ENCODE measurements around the gene THRA. TPM values are rescaled to one million over a fixed set of nuclear protein-coding genes. Genes with fewer than 3 reads are reported as not detected.

THRA gene
- total RNA-seq, 2 experiments from 2014 or later, result 12.9 to 13.1 TPM

DNA sequence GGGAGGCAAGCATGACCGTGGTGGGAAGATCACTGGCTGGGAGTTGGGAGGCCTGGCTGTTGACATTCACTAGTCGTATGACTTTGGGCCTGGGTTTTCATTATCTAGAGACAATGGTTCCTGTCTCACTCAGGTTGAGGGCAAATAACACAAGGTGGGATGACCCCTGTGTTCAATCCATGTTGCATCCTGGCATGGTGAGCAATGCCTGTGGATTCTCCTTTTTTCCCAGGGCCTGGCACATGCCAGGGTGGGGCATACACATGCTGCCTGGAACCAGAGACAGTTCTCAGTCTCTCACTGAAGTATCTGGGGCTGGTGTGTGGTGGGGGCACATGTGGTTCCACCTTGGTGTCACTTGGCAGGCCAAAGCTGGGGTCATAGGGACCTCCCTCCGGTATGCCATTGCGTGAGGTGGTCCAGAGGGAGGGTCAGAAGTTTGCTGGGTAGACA is 5.4 kb downstream of the THRA start:
- Mint-ChIP-seq H3K4me3 (peak overlapping the region; percentile 73), H3K27ac (peak overlapping the region; percentile 96), H3K36me3 (ENCODE audit: low read depth) (no peaks in the 10 kb centered on the region), H3K27me3 (no peaks in the 10 kb centered on the region), H3K9me3 (ENCODE audit: low read depth) (no peaks in the 10 kb centered on the region), H3K4me1 (peaks cover 77% of the 10 kb centered on the region)
- intact Hi-C loops (cut with DNase I, micrococcal nuclease), result no loop called here
- ChIA-PET POLR2A (no interaction called here), CTCF (interaction anchor here (0.9 to 1.3 kb wide), 2 partner anchors 42 to 101 kb away, joined by 3 read pairs; no protein-coding TSS in a partner anchor)
- no peak for ATAC-seq
- DNase-seq, result no peak

GRCh38 chr17:40068584-40068916 is 5.8 kb downstream of the THRA start:
- no peak for ATAC-seq
- Mint-ChIP-seq H3K27ac (peak overlapping the region; percentile 96), H3K27me3 (no peaks in the 10 kb centered on the region), H3K4me3 (peak overlapping the region; percentile 73), H3K9me3 (ENCODE audit: low read depth) (no peaks in the 10 kb centered on the region), H3K36me3 (ENCODE audit: low read depth) (no peaks in the 10 kb centered on the region), H3K4me1 (peaks cover 75% of the 10 kb centered on the region)
- CTCF ChIA-PET, result interaction anchor here (1.1 to 1.3 kb wide), 2 partner anchors 8 to 100 kb away, joined by 3 to 4 read pairs; no protein-coding TSS in a partner anchor
- intact Hi-C loops (cut with DNase I, micrococcal nuclease), result no loop called here
- no peak for DNase-seq
- POLR2A ChIA-PET, result no interaction called here

- DNase-seq (peak; percentile 92), ATAC-seq (peak; percentile 76)
- Mint-ChIP-seq H3K36me3 (ENCODE audit: low read depth) (no peaks in the 10 kb centered on the region), H3K27ac (peak overlapping the region; percentile 96), H3K27me3 (no peaks in the 10 kb centered on the region), H3K4me3 (peak overlapping the region; percentile 73), H3K4me1 (peaks cover 69% of the 10 kb centered on the region), H3K9me3 (ENCODE audit: low read depth) (no peaks in the 10 kb centered on the region)
- intact Hi-C loops (cut with DNase I, micrococcal nuclease), result loop anchor here in 1 of 2 experiments (1.0 kb wide), 1 partner anchor 108 kb away; the partner anchor contains the start of gene RAPGEFL1
- ChIA-PET POLR2A (interaction anchor here (0.6 to 1.0 kb wide), 3 partner anchors 17 to 38 kb away, joined by 3 to 5 read pairs (median 3); no protein-coding TSS in a partner anchor), CTCF (interaction anchor here (0.6 to 1.3 kb wide), 7 partner anchors 9 to 1175 kb away, joined by 3 to 8 read pairs (median 3); no protein-coding TSS in a partner anchor)
Observed at GRCh38 chr17:40068917-40069750, 6.4 kb downstream of the THRA start.

DNA sequence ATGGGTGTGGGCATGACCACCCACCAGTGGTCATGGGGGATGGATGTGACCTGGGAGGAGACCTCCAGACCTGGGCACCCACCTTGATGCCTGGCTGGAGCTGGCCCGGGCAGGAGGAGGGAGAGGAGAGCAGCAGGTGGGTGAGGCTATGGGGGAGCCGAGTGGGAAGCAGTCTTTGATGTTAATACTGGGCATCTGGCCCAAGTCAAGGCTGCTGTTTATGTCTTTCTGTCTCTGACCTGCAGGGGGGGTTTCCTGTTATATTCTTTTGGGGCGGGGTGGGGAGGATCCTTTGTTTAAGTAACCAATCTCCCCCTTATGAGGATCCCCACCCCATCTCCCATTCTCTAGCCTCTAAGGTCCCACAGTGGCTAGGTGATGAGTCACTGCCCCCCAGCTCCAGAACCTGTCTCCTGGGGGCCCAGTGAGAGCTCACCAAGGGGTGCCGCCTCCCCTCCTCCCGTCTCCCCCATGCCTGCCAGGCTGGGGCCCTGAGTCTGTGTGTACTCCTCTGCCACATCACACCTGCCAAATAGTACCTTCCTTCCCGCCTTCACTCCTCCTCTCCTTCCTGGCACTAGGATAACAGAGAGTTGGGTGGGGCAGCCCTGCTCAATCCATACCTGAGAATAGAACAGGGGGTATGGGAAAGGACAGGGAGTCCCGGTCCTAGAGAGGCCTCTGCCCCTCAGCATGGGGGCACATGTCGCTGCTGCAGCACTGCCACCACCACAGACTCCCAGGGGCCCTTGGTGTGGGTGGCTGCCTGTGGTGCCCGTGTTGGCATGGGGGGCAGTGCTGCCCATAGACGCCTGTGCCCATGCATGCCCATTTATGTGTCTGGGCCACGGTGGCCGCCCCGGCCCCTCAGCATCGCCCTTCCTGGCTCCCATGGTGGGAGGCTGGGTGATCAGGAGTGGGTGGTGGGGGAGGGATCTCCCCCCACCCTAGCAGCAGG is 7.3 kb downstream of the THRA start:
- H3K9me3 Mint-ChIP-seq (ENCODE audit: low read depth), result no peaks in the 10 kb centered on the region
- H3K27ac Mint-ChIP-seq, result peak overlapping the region; percentile 96
- peak overlapping the region; percentile 73 for H3K4me3 Mint-ChIP-seq
- ATAC-seq, result peak; percentile 34
- H3K36me3 Mint-ChIP-seq (ENCODE audit: low read depth), result no peaks in the 10 kb centered on the region
- intact Hi-C loops (cut with DNase I, micrococcal nuclease), result loop anchor here in 1 of 2 experiments (1.0 kb wide), 1 partner anchor 107 kb away; the partner anchor contains the start of gene RAPGEFL1
- peak; percentile 58 for DNase-seq
- no peaks in the 10 kb centered on the region for H3K27me3 Mint-ChIP-seq
- POLR2A ChIA-PET, result interaction anchor here (0.6 to 1.0 kb wide), 2 partner anchors 16 to 34 kb away, joined by 3 to 5 read pairs; no protein-coding TSS in a partner anchor
- peaks cover 64% of the 10 kb centered on the region for H3K4me1 Mint-ChIP-seq
- CTCF ChIA-PET, result interaction anchor here (0.6 to 1.2 kb wide), 8 partner anchors 10 to 1176 kb away, joined by 3 to 8 read pairs (median 3); no protein-coding TSS in a partner anchor

GRCh38 chr17:40070709-40071312 is 8.0 kb downstream of the THRA start:
- Mint-ChIP-seq H3K9me3 (ENCODE audit: low read depth) (no peaks in the 10 kb centered on the region), H3K27ac (peak overlapping the region; percentile 42), H3K27me3 (no peaks in the 10 kb centered on the region), H3K4me3 (no peak overlapping the region), H3K36me3 (ENCODE audit: low read depth) (no peaks in the 10 kb centered on the region), H3K4me1 (peaks cover 68% of the 10 kb centered on the region)
- intact Hi-C loops (cut with DNase I, micrococcal nuclease), result no loop called here
- ATAC-seq (no peak), DNase-seq (no peak)
- CTCF ChIA-PET, result interaction anchor here (0.5 to 1.2 kb wide), 5 partner anchors 17 to 45 kb away, joined by 3 to 4 read pairs (median 3); partner anchors contain the start of gene MED24
- POLR2A ChIA-PET, result no interaction called here

GRCh38 chr17:40071313-40072039 is 8.7 kb downstream of the THRA start:
- Mint-ChIP-seq H3K9me3 (ENCODE audit: low read depth) (no peaks in the 10 kb centered on the region), H3K4me1 (peaks cover 68% of the 10 kb centered on the region), H3K4me3 (no peak overlapping the region), H3K27ac (peak overlapping the region; percentile 25), H3K36me3 (ENCODE audit: low read depth) (no peaks in the 10 kb centered on the region), H3K27me3 (no peaks in the 10 kb centered on the region)
- ATAC-seq (no peak), DNase-seq (no peak)
- ChIA-PET POLR2A (no interaction called here), CTCF (interaction anchor here (0.5 to 1.0 kb wide), 3 partner anchors 17 to 45 kb away, joined by 3 read pairs; partner anchors contain the start of gene MED24)
- intact Hi-C loops (cut with DNase I, micrococcal nuclease), result no loop called here

DNA sequence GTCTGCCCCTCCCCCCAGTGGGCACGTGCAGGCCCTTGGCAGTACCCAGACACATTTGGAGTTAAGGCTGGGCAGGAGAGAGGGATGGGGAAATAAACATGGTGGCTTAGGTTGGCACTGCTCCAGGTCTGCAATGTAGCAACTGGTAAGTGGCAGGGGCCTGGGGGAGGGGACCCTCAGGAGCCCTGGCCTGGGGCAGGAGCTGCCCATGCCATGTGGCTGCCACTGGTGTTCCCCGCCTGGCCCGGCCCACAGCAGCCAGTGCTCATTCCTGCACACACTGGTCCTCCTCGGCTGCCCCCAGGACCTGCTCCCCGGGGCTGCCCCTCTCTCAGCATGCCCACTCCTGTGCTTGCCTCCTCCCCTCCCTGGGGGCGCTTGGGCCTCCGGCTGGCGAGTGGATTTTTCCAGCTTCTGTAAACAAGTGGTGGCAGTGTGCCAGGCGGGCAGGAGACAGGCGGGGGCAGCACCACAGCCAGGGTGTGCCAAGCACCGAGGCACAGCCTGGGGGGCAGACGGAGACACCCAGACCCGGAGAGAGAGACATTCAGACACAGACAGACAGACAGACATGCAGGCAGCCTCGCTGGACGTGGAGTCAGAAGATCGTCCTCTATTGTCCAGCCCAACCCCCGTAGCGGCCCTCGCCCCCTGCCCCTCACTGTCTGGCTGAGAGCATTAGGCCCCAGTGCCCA is 9.4 kb downstream of the THRA start:
- H3K9me3 Mint-ChIP-seq (ENCODE audit: low read depth), result no peaks in the 10 kb centered on the region
- intact Hi-C loops (cut with DNase I, micrococcal nuclease), result no loop called here
- H3K4me3 Mint-ChIP-seq, result no peak overlapping the region
- DNase-seq, result no peak
- POLR2A ChIA-PET, result no interaction called here
- H3K36me3 Mint-ChIP-seq (ENCODE audit: low read depth), result no peaks in the 10 kb centered on the region
- no peak for ATAC-seq
- CTCF ChIA-PET, result interaction anchor here (1.2 to 5.6 kb wide), 3 partner anchors 8 to 46 kb away, joined by 3 to 85 read pairs (median 7); partner anchors contain the start of gene THRA
- peaks cover 62% of the 10 kb centered on the region for H3K4me1 Mint-ChIP-seq
- no peak overlapping the region for H3K27ac Mint-ChIP-seq
- no peaks in the 10 kb centered on the region for H3K27me3 Mint-ChIP-seq

DNA sequence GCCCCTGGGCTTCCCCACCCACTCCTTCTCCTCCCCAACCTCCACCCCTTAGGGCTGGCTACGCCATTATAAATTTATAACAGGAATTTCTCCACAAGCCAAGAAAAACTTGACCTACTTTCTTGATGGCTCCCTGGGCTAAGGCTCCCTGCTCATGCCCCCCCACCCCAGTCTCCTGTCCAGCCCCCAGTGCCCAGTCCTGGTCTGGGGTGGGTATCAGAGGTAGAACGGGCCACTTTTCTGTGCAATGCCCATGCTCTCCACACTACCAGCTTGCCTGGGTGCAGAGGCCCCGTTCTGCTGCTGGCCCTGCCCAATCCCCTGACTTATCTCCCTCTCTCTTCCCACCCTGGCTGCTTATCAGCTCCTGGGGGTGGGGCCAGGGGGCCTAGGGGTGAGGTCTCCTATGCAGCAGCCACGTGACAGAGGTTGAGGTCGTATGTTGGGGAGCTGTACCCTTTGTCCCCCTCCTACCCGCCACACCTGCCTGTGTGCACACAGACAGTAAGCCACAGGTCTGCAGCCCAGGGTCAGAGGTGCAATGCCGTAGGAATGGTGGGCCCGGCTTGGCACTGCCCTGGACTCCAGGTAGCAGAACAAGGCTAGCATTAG is 10.1 kb downstream of the THRA start:
- peaks cover 56% of the 10 kb centered on the region for H3K4me1 Mint-ChIP-seq
- H3K9me3 Mint-ChIP-seq (ENCODE audit: low read depth), result no peaks in the 10 kb centered on the region
- H3K36me3 Mint-ChIP-seq (ENCODE audit: low read depth), result no peaks in the 10 kb centered on the region
- intact Hi-C loops (cut with DNase I, micrococcal nuclease), result no loop called here
- DNase-seq (no peak), ATAC-seq (no peak)
- no peak overlapping the region for H3K27ac Mint-ChIP-seq
- H3K4me3 Mint-ChIP-seq, result no peak overlapping the region
- CTCF ChIA-PET, result interaction anchor here (0.6 to 5.6 kb wide), 9 partner anchors 8 to 317 kb away, joined by 3 to 85 read pairs (median 3); partner anchors contain the start of genes MED24 and THRA
- POLR2A ChIA-PET, result interaction anchor here (0.7 kb wide), 1 partner anchor 26 kb away, joined by 3 read pairs; no protein-coding TSS in a partner anchor
- no peaks in the 10 kb centered on the region for H3K27me3 Mint-ChIP-seq

GRCh38 chr17:40073454-40074174 is 10.8 kb downstream of the THRA start:
- no peaks in the 10 kb centered on the region for H3K9me3 Mint-ChIP-seq (ENCODE audit: low read depth)
- peaks cover 50% of the 10 kb centered on the region for H3K4me1 Mint-ChIP-seq
- DNase-seq (no peak), ATAC-seq (no peak)
- CTCF ChIA-PET, result interaction anchor here (0.6 to 5.6 kb wide), 12 partner anchors 9 to 318 kb away, joined by 3 to 85 read pairs (median 5); partner anchors contain the start of genes MED24, NR1D1 and THRA
- no peaks in the 10 kb centered on the region for H3K36me3 Mint-ChIP-seq (ENCODE audit: low read depth)
- no peak overlapping the region for H3K4me3 Mint-ChIP-seq
- peak overlapping the region; percentile 11 for H3K27ac Mint-ChIP-seq
- H3K27me3 Mint-ChIP-seq, result no peaks in the 10 kb centered on the region
- POLR2A ChIA-PET, result interaction anchor here (0.7 kb wide), 1 partner anchor 26 kb away, joined by 3 read pairs; no protein-coding TSS in a partner anchor
- intact Hi-C loops (cut with DNase I, micrococcal nuclease), result loop anchor here in 1 of 2 experiments (2.0 kb wide), 1 partner anchor 61 kb away; no protein-coding TSS in a partner anchor
